Measurements from ENCODE around the gene SLC22A13.
"Not testable (repeated sequence)": the region's sequence is repeated elsewhere in the genome, so short reads cannot be mapped to it uniquely, and the experiment has no call there.

The SLC22A13 gene

DNA sequence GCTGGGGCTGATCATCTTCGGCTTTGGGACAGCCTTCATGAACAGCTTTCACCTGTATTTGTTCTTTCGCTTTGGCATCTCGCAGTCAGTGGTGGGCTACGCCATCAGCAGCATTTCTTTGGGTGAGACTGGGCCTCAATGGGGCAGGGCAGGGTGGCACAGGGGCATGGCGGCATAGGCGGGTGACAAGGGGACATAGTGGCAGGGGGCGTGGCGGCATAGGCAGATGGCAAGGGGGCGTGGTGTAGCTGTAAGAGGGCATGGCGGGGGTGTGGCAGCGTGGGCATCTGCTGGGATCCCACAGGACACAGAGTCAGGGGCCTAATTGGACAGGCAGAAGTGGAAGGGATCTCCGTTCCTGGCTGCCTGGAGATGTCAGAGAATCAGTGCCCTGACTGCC lies 42.0 kb downstream of the SLC22A13 start:
- no peak for DNase-seq

DNA sequence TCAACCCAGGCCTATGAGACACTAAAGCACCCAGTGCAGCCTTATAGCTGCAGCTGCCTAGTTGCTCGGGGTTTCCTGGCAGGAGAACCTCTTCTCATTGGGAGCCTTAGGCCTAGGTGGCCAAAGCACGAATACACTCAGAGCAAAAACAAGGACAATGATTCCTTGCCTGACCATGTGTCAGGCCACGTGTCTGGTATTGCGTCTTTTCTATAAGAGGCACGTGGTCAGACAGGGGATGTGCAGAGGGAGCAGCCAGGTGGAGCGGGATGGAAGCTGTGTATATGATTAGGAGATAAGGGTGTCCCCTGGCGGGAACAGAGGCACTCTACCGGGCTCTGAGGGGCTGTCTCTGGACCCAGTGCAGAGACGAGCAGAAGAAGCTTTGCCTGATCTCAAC lies 42.8 kb downstream of the SLC22A13 start:
- DNase-seq: no peak

DNA sequence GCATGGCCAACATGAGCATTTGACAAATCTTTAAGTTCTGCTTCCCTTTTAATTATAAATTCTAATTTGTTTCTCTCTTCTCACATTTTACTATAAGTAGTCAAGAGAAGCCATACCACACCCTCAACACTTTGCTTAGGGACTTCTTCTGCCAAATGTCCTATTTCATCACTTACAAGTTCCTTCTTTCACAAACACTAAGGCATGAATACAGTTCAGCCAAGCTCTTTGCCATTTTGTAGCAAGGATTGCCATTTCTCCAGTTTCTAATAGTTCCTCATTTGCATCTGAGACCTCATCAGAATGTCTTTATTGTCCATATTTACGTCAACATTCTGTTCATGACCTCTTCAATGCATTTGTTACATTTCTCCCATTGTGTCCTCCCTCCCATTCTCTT lies 45.9 kb downstream of the SLC22A13 start:
- DNase-seq: no peak

DNA sequence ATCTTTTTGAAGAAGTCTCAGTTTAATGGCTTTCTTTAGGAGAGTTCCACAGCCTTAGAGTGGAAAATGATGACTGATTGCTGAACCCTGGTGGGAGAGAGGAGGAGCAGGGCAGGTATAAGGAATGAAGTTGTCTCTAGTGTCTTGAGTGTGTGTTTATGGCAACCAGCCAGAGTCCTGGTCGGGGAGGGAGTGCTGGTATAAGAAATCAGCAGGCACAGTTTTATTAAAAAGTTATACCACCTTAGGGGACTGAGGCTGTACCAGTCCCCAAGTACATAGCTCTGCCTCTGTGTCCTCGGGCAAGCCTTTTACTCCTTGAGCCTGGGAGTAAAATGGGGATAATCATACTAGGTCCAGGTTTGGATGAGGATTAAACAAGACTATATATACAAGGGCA lies 46.3 kb downstream of the SLC22A13 start:
- no peak for DNase-seq

DNA sequence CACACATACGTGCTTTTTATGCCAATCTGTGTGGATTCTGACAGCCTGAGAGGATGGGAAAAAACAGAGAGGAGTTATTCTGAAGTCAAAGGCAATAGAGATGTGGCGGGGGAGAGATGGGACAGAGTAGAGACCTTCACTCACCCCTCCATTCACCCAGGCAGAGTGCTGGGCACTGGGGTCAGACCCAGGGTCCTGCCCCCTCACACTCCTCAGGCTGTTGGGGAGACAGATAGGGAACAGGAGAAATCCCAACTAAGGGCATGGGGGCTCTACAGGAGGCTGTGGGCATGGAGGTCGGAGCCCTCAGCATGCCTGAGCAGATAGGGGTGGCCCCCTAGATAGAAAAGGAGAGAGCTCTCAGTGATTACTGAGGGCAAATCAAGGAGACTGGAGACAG lies 46.7 kb downstream of the SLC22A13 start:
- no peak for DNase-seq

DNA sequence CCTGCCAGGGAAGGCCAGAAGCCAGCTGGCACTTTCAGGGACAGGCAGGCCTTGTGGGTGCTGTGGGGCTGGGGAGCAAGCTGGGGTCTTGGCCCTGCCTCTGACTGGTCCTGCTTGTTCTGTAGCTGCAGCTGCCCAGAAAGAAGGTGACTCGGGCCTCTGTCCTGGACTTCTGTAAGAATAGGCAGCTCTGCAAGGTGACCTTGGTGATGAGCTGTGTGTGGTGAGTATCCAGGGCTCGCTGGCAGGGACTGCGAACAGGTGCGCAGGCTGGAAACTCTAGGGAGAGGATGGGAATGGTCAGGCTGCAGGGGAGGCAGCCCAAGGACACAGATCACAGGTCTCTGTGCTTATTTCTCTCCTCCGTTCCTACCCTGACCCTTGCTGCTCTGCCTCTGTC lies 47.7 kb downstream of the SLC22A13 start:
- no peak for DNase-seq

DNA sequence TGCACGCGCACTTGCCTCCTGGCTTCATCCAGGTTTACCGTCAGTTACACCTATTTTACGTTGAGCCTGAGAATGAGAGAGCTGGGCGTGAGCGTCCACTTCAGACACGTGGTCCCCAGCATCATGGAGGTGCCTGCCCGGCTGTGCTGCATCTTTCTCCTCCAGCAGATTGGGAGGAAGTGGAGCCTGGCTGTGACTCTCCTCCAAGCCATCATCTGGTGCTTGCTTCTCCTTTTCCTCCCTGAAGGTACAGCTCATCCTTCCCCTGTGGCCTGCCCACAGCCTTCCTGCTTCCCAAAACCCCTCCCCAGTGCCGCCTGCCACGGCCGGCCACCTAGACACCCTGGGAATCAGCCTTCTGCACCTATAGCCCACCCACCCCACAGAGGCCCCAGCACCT lies 48.1 kb downstream of the SLC22A13 start:
- DNase-seq: no peak

DNA sequence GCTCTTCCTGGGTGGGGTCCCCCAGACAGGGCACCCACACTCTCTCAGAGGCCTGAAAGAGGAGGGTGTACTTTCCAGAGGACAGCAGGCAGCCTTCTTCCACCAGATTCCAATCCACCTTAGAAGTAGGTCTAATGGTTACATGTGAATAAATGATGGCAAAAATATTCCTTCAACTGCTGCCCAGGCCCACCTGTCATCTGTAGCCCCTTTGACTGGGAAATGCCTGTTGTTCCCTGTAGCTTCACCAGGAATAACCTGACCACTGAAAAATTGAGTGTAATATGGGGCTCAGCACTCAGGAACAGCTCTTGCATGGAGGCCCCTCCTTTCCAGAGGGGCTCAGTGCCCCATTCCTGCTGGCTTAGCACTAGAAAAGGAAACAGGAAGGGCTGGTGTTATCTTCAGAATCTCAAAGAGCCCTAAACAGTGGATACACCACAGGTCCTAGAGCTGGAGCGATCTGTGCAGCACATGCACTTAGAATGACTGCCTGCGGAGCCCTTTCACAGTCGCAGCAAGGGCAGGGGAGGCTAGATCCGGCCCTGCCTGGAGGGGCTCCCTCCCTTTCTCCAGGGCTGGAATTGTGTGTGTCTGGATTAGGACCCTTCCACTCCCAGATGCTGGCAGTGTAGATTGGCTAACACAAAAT lies 48.6 kb downstream of the SLC22A13 start:
- no peak for DNase-seq

DNA sequence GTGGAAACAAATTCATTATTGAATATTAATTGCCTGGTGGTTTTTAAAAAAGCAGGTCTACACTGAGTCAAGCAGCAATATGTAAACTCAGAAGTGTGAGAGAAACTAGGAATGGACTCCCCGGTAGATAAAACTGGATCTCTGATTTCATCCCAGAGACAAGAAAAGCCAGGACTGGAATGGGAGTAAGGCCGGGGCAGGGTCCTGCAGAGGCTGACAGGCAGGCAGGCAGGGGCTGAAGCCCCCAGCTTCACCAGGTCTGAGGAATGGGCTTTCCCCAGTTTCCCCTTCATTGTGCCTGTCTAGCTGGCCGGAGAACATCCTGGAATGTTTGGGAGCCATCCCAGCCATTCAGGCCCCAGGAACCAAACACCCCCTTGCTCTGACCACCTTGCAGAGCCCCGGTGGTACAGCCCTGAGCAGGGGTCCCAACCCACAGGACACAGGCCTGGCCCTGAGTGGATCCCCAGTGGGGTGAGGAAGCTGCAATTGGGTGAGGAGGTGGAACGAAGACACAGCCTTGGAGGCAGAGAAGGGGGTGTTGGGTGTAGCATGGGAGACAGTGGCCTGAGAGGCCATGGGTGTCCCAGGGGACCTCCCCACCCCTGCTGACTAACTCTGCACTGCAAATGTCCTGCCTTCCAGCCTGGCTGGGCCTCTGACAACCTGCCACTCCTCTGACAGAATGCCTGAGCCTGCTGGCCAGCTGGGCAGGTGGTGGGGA lies 49.3 kb downstream of the SLC22A13 start:
- no peak for DNase-seq

DNA sequence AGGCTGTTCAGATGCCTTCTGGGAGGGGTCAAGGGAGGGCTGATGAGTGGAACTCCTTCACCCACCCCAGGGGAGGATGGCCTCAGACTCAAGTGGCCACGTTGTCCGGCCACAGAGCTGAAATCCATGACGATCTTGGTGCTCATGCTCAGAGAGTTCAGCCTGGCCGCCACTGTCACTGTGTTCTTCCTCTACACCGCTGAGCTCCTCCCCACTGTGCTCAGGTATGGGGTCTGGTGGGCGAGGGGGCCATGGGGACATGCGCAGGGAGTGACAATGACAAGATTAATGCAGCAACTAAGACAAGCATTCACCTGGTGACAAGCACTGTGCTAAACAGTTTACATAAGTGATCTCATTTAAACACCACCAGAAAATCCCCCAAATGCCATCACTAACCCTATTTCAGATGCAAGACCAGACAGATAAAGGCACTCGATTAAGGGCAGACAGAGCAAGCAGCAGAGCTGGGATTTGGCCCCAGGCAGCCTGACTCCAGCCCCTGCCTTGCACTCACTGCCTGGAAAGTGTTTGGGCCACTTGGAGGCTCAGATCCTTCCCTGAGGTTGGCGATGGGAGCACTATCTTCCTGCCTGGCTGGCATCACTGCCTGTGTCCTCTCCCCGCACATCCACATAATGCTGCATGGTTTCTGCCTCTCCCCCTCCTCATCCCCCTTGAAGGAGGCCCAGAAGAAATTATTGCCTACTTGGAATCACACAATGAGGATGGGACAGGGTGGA lies 50.0 kb downstream of the SLC22A13 start:
- no peak for DNase-seq

DNA sequence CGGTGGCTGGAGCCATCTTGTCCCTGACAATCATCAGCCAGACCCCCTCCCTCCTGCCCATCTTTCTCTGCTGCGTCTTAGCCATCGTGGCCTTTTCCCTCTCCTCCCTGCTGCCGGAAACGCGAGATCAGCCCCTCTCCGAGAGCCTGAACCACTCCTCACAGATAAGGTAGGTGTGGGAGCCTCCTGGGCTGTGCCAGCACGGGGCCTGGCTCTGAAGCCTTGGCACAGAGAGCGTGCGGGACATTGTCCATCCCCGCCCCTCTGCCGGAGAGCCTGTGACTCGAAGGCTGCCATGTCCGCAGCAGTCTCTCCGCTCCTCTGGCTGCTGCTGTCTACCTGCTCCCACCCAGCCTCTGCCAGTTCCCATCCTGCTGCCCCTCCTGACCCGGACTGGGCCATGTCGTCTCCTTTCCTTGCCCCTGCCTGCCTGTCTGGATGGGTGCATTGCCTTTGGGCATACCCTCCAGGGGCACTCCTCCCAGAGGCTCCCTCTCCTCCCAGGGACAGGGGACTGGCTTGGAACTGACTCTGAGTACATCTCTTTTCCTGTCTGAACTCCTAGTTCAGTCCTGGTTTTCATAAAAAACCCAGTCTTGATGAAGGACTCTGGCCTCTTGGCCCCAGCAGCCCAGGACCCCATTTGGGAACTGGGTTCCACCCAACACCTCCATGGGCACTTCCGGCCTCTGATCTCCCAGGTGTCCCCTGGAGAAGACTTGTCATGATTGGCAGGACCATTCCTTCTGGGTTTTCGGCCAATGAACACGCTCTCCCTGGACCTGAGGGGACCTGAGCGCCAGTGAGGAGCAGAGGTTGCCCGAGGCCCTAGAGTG lies 51.0 kb downstream of the SLC22A13 start:
- DNase-seq: no peak

DNA sequence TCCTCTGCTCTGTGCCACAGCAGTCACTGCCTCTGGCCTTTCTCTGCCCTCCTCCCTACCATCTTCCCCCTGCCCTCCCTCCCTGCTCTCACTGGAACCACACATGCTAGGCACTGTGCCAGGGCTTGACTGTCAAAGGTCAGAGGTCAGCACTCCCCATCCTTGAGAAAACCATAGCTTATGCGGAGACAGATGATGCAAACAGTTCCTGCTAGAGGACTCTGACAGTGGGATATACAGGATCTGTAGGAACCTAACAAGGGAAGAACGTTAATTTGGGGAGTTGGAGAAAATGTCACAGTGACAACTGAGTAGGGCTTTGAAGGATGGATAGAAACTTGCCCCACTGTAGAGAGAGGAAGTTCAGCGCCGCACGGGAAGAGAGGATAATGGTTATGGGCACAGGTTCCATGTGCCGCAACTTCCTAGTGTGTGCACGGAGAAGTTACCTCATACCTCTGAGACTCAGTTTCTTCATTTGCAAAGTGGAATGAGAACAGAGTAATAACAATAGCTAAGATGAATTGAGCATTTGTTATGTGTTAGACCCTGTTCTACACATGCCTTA lies 51.7 kb downstream of the SLC22A13 start:
- no peak for DNase-seq

DNA sequence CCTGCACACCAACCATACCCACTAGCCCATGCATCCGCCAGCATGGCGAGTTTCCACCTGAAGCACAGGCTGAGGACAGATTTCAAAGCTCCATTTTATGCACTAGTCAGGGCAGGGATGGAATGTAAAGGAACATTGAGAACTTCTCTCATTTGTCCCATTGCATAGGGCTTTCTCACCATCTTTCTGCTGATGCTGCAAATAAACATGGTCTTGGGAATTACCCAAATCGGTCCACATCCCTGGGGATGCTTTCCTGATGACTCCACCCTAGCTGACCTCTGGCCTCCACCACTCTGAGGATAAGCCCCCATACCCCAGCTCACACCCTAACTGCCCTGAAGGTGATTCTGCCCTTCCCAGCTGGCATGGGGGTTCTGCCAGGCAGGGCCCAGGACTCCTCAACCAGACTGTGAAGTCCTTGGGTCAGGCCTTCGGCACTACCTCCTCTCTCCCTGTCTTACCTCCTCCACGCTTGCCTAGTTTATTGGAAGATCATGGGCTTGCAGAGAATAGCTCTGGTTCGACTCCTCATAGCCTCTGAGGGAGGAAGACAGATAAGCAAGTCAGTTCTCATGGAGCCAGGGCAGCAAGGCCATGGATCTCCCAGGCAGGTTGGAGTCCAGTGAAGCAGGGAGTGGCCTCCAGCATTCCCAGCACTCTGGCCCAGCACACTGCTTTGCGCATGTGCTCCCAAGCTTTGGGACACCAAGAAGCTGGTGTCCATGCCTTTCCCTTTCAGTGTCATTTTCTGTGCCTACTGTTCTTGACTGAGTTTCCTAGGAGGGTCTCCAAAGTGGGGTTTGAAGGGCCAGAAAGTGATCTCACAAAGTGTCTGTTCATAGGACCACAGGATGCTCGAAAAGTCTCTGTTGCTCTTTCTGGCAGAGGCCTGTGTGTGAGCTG lies 53.4 kb downstream of the SLC22A13 start:
- no peak for DNase-seq

DNA sequence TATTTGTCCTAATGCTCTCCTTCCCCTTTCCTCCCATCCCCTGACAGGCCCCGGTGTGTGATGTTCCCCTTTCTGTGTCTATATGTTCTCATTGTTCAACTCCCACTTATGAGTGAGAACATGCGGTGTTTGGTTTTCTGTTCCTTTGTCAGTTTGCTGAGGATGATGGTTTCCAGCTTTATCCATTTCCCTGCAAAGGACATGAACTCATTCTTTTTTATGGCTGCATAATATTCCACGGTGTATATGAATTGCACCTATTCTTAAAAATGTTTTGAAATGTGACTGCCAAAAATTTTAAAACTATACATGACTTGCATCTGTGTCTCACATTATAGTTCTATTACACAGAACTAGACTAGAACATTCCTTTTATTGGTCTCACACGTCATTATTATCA lies 55.0 kb downstream of the SLC22A13 start:
- DNase-seq: not testable (repeated sequence)

DNA sequence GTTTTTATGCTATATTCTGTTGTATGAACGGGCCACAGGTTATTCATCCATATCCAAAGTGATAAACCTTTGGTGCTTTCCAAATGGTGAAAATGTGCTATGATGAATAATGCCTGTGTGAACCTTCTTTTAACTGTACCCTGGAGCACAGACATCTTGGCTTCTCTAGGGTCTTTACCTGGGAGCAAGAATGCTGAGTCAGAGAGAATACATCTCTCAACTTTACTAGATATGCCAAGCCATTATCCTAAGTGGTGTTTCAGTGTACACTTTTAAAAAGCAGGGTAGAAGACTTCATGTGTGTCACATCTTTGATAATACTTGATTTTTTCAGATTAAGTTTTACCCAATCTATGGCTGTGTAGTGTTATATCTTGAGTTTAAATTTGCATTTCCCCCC lies 57.4 kb downstream of the SLC22A13 start:
- DNase-seq: no peak

DNA sequence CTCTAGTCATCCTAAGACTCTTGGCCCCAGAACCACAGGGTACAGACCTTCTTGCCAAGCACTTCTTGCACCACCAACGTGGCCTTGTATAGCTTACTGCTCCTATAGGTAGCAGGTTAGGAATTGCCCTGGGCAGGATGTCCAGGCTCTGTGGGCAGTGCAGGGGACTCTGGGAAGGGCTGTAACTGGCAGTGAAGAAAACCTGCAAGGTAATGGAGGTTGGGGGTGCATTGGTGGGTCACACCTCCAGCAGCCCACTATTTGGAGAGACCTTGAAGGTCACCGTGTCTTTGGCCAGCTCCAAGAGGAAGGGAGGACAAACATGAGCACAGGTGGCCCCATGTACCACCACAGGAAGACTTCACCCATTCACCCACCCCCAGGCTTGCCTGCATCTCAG lies 59.6 kb downstream of the SLC22A13 start:
- DNase-seq: no peak

DNA sequence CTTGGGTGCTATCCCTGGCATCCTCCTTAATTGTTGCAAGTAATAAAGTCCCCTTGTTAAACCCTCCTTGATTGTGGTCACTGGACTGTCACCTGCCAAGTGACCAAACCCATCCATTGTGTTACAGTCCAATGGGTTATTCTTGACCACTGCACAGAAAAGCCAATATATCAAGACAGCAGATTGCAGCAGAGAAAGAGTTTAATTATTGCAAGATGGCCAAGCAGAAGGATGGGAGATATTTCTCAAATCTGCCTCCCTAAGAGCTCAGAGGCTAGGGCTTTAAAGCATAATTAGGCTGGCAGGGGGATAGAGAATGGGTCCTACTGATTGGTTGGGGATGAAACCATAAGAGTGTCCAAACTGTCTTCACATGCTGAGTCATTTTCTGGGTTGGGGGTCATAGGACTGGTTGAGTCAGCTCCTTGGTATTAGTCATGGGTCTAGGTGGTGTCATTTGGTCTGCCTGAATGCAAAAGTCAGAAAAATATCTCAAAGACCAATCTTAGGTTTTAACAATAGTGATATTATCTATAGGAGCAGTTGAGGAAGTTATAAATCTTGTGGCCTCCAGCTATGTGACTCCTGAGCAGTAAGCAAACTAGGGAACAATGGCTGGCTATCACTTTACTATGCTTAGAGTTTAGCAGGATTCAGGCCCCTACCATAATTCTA lies 61.9 kb downstream of the SLC22A13 start:
- no peak for DNase-seq

Data from GOT3 (cell line).